Measurements from ENCODE around the gene KCNMA1.

KCNMA1 gene

GRCh38 chr10:76902949-76903348, 734.7 kb downstream of the KCNMA1 start:
- DNase-seq (ENCODE audit: low read depth, low spot score) = peak; percentile 2
- no peak overlapping the region for H3K4me3 ChIP-seq (ENCODE audit: low read length)

- no peak overlapping the region for H3K4me3 ChIP-seq (ENCODE audit: low read length)
- DNase-seq (ENCODE audit: low read depth, low spot score) = no peak
These were observed 735.9 kb downstream of the KCNMA1 start for GRCh38 chr10:76901701-76902100.

- no peak for DNase-seq (ENCODE audit: low read depth, low spot score)
These were observed 738.1 kb downstream of the KCNMA1 start for GRCh38 chr10:76899490-76899889.

GRCh38 chr10:76892766-76893479, 744.7 kb downstream of the KCNMA1 start:
- no peak for DNase-seq (ENCODE audit: low read depth, low spot score)
- H3K4me3 ChIP-seq (ENCODE audit: low read length) = no peak overlapping the region

More at GRCh38 chr10:76899490-76899889, 738.1 kb downstream of the KCNMA1 start:
- no peak overlapping the region for H3K4me3 ChIP-seq (ENCODE audit: low read length)

- no peak overlapping the region for H3K4me3 ChIP-seq (ENCODE audit: low read length)
- DNase-seq (ENCODE audit: low read depth, low spot score) = no peak
These were observed 750.2 kb downstream of the KCNMA1 start for GRCh38 chr10:76887223-76888010.

- no peak overlapping the region for H3K4me3 ChIP-seq (ENCODE audit: low read length)
- no peak for DNase-seq (ENCODE audit: low read depth, low spot score)
These were observed 751.8 kb downstream of the KCNMA1 start for GRCh38 chr10:76885816-76886215.

GRCh38 chr10:76884673-76885275, 752.8 kb downstream of the KCNMA1 start:
- H3K4me3 ChIP-seq (ENCODE audit: low read length) = no peak overlapping the region
- no peak for DNase-seq (ENCODE audit: low read depth, low spot score)

GRCh38 chr10:76883596-76883995, 754.0 kb downstream of the KCNMA1 start:
- H3K4me3 ChIP-seq (ENCODE audit: low read length) = no peak overlapping the region
- DNase-seq (ENCODE audit: low read depth, low spot score) = no peak

GRCh38 chr10:76882796-76883195, 754.8 kb downstream of the KCNMA1 start:
- H3K4me3 ChIP-seq (ENCODE audit: low read length) = no peak overlapping the region
- DNase-seq (ENCODE audit: low read depth, low spot score) = no peak

- no peak overlapping the region for H3K4me3 ChIP-seq (ENCODE audit: low read length)
- DNase-seq (ENCODE audit: low read depth, low spot score) = peak; percentile 0
These were observed 755.4 kb downstream of the KCNMA1 start for GRCh38 chr10:76882245-76882644.

- H3K4me3 ChIP-seq (ENCODE audit: low read length) = no peak overlapping the region
- no peak for DNase-seq (ENCODE audit: low read depth, low spot score)
These were observed 756.0 kb downstream of the KCNMA1 start for GRCh38 chr10:76881477-76882220.

GRCh38 chr10:76880931-76881330, 756.7 kb downstream of the KCNMA1 start:
- H3K4me3 ChIP-seq (ENCODE audit: low read length) = no peak overlapping the region
- DNase-seq (ENCODE audit: low read depth, low spot score) = no peak

- H3K4me3 ChIP-seq (ENCODE audit: low read length) = no peak overlapping the region
- DNase-seq (ENCODE audit: low read depth, low spot score) = no peak
These were observed 758.3 kb downstream of the KCNMA1 start for GRCh38 chr10:76879116-76879913.

- no peak overlapping the region for H3K4me3 ChIP-seq (ENCODE audit: low read length)
- DNase-seq (ENCODE audit: low read depth, low spot score) = no peak
These were observed 759.1 kb downstream of the KCNMA1 start for GRCh38 chr10:76878514-76878913.

- H3K4me3 ChIP-seq (ENCODE audit: low read length) = no peak overlapping the region
- no peak for DNase-seq (ENCODE audit: low read depth, low spot score)
These were observed 762.7 kb downstream of the KCNMA1 start for GRCh38 chr10:76874896-76875295.

- no peak for DNase-seq (ENCODE audit: low read depth, low spot score)
- H3K4me3 ChIP-seq (ENCODE audit: low read length) = no peak overlapping the region
These were observed 763.4 kb downstream of the KCNMA1 start for GRCh38 chr10:76874176-76874575.

- DNase-seq (ENCODE audit: low read depth, low spot score) = no peak
- H3K4me3 ChIP-seq (ENCODE audit: low read length) = no peak overlapping the region
These were observed 765.8 kb downstream of the KCNMA1 start for GRCh38 chr10:76871697-76872295.

GRCh38 chr10:76869931-76870330, 767.7 kb downstream of the KCNMA1 start:
- H3K4me3 ChIP-seq (ENCODE audit: low read length) = no peak overlapping the region
- DNase-seq (ENCODE audit: low read depth, low spot score) = no peak

Measured in Jurkat, Clone E6-1 (cell line).